ENCODE measurements around the gene PIK3R4. TPM values are rescaled to one million over a fixed set of nuclear protein-coding genes. Genes with fewer than 3 reads are reported as not detected.

The PIK3R4 gene
- total RNA-seq, 4 donors from 2014 or later: 14.0 to 25.0 (median 17.7) TPM

DNA sequence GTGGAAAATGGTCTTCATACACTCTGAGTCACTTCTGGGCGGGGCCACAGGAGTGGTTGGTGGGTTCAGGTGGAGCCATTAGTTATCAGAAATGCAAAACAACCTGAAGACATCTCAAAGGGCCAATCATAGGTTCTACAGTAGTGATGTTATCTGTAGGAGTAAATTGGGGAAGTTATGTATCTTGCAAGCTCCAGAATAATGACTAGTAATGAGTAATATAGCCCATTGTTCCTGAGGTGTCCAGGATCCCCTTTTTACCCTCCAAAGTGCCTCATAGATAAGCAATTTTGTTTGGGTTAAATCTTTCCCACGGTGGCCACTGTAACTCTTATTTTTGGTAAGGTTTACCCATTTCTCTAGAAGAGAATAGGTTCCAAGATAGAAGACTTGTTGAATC, 91.7 kb downstream of the PIK3R4 start:
- H3K4me3 ChIP-seq: no peak overlapping the region
- intact Hi-C loops (cut with DNase I; ENCODE audit: low total_unique reads): no loop called here
- in situ Hi-C loops (cut with MboI; ENCODE audit: low sequenced_read_pairs in 4 of 4): no loop called here
- ATAC-seq (no peak), DNase-seq (no peak)
- H3K27me3 ChIP-seq: no peaks in the 10 kb centered on the region
- H3K36me3 ChIP-seq: no peaks in the 10 kb centered on the region
- TF ChIP-seq CTCF (IDR thresholded peaks at IDR 0.05 in 4 of 5, conservative IDR thresholded peaks at IDR 0.05 in 1 of 5) (no peak), POLR2A (IDR thresholded peaks at IDR 0.05) (no peak)
- H3K27ac ChIP-seq: no peak overlapping the region
- peaks cover 0 to 3% of the 10 kb centered on the region in 2 donors for H3K4me1 ChIP-seq
- H3K9me3 ChIP-seq: no peaks in the 10 kb centered on the region

DNA sequence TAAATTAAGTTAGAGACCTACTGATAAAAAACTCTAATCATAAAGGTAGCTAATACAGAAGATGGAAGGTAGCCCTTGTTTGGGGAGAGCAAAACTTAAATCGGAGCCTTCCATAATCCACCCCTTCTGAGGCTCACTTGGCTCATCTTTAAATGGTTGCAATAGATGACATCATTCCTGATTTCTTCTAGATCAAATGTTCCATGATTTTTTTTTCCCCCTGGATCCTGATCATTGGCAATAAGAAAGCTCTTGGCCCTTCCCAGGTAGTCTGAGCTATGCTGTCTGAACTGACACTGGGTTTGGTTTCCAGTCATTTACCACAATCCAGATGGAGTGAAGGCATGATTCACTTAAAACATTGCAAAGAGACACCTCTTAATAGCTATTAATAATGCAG, 92.5 kb downstream of the PIK3R4 start:
- Histone ChIP-seq H3K4me3 (no peak overlapping the region), H3K36me3 (no peaks in the 10 kb centered on the region), H3K9me3 (no peaks in the 10 kb centered on the region), H3K27me3 (no peaks in the 10 kb centered on the region), H3K4me1 (peaks cover 0 to 3% of the 10 kb centered on the region in 2 donors), H3K27ac (no peak overlapping the region)
- no peak for TF ChIP-seq POLR2A (IDR thresholded peaks at IDR 0.05)
- no peak for TF ChIP-seq CTCF (IDR thresholded peaks at IDR 0.05 in 4 of 5, conservative IDR thresholded peaks at IDR 0.05 in 1 of 5)
- intact Hi-C loops (cut with DNase I; ENCODE audit: low total_unique reads) (no loop called here), in situ Hi-C loops (cut with MboI; ENCODE audit: low sequenced_read_pairs in 4 of 4) (no loop called here)
- ATAC-seq: no peak
- no peak for DNase-seq

- TF ChIP-seq CTCF (IDR thresholded peaks at IDR 0.05 in 4 of 5, conservative IDR thresholded peaks at IDR 0.05 in 1 of 5) (no peak), POLR2A (IDR thresholded peaks at IDR 0.05) (no peak)
- Histone ChIP-seq H3K27ac (no peak overlapping the region), H3K4me3 (no peak overlapping the region), H3K36me3 (no peaks in the 10 kb centered on the region), H3K4me1 (no peaks in the 10 kb centered on the region), H3K27me3 (no peaks in the 10 kb centered on the region), H3K9me3 (no peaks in the 10 kb centered on the region)
- in situ Hi-C loops (cut with MboI; ENCODE audit: low sequenced_read_pairs in 4 of 4): no loop called here
- ATAC-seq (no peak), DNase-seq (no peak)
- intact Hi-C loops (cut with DNase I; ENCODE audit: low total_unique reads): no loop called here
Measured at GRCh38 chr3:130649061-130649654, 97.5 kb downstream of the PIK3R4 start.

DNA sequence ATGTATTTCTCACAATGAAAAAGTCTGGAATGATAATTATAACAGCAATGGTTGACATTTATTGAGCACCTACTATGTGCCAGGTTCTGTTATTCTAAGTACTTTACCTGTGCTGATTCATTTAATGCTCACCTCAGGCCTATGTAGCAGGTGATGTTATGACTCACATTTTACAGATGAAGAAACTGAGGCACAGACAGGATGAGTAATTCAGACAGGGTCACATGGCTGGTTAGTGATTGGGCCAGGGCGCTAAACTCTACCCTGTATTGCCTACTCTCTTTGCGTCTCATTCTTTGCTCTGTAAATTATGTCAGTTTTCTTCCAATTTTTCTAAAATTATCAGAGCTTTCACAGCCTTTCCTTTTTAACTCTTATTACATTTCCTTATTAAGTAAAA, 98.3 kb downstream of the PIK3R4 start:
- H3K36me3 ChIP-seq: no peaks in the 10 kb centered on the region
- H3K4me1 ChIP-seq: no peaks in the 10 kb centered on the region
- TF ChIP-seq POLR2A (IDR thresholded peaks at IDR 0.05) (no peak), CTCF (IDR thresholded peaks at IDR 0.05 in 4 of 5, conservative IDR thresholded peaks at IDR 0.05 in 1 of 5) (no peak)
- H3K27me3 ChIP-seq: no peaks in the 10 kb centered on the region
- no peak overlapping the region for H3K27ac ChIP-seq
- no peak overlapping the region for H3K4me3 ChIP-seq
- H3K9me3 ChIP-seq: no peaks in the 10 kb centered on the region
- intact Hi-C loops (cut with DNase I; ENCODE audit: low total_unique reads): no loop called here
- in situ Hi-C loops (cut with MboI; ENCODE audit: low sequenced_read_pairs in 4 of 4): no loop called here
- ATAC-seq (no peak), DNase-seq (no peak)

GRCh38 chr3:130645261-130645660, 101.4 kb downstream of the PIK3R4 start:
- no peaks in the 10 kb centered on the region for H3K36me3 ChIP-seq
- no peaks in the 10 kb centered on the region for H3K4me1 ChIP-seq
- no peak for TF ChIP-seq POLR2A (IDR thresholded peaks at IDR 0.05)
- no peak for TF ChIP-seq CTCF (IDR thresholded peaks at IDR 0.05 in 4 of 5, conservative IDR thresholded peaks at IDR 0.05 in 1 of 5)
- H3K27me3 ChIP-seq: no peaks in the 10 kb centered on the region
- no peaks in the 10 kb centered on the region for H3K9me3 ChIP-seq
- H3K27ac ChIP-seq: no peak overlapping the region
- H3K4me3 ChIP-seq: no peak overlapping the region
- intact Hi-C loops (cut with DNase I; ENCODE audit: low total_unique reads): no loop called here
- no peak for DNase-seq
- in situ Hi-C loops (cut with MboI; ENCODE audit: low sequenced_read_pairs in 4 of 4): no loop called here
- no peak for ATAC-seq
